LNCAP (cell line): ENCODE results near the gene CCDC187.

Experiments
- TF ChIP-seq, protein P1 (sequence below): fragments of 450-650 bp; IDR thresholded peaks from 2 replicates; pipeline ENCODE4 v1.5.1; 2017; ENCODE audit warnings: mild to moderate bottlenecking

Gene CCDC187

DNA sequence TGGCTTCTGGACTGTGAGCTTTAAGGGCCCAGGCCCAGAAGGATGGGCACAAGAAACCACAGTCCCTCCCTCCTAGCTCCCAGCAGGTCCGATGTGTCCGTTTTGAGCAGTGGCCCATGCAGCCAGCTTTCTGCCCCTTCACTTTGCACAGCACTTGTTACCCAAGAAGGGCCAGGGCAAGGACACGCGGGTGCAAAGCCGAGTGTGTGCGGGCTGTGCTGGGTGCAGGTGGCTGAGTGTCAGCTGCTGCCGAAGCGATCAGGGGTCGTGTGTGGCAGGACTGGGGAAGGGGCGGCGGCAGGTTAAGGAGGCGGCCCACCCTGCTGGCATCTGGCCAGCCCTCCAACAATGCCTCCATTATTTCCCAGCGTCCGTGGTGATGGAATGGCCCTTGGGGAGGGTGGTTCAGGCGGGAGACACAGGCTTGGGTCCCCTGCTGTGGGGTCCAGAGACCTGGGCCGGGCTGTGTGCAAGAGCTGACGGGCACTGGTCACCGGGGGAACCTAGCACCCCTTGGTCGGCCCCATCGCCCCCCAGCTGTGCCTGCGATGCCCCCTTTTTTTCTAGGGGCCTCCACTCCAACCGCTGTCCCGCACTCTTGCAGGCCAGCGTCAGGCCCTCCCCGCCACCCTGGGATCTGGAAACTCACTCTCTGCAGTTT lies 99.6 kb downstream of the CCDC187 start:
- TF ChIP-seq, protein P1, sequence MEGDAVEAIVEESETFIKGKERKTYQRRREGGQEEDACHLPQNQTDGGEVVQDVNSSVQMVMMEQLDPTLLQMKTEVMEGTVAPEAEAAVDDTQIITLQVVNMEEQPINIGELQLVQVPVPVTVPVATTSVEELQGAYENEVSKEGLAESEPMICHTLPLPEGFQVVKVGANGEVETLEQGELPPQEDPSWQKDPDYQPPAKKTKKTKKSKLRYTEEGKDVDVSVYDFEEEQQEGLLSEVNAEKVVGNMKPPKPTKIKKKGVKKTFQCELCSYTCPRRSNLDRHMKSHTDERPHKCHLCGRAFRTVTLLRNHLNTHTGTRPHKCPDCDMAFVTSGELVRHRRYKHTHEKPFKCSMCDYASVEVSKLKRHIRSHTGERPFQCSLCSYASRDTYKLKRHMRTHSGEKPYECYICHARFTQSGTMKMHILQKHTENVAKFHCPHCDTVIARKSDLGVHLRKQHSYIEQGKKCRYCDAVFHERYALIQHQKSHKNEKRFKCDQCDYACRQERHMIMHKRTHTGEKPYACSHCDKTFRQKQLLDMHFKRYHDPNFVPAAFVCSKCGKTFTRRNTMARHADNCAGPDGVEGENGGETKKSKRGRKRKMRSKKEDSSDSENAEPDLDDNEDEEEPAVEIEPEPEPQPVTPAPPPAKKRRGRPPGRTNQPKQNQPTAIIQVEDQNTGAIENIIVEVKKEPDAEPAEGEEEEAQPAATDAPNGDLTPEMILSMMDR, result no peak

DNA sequence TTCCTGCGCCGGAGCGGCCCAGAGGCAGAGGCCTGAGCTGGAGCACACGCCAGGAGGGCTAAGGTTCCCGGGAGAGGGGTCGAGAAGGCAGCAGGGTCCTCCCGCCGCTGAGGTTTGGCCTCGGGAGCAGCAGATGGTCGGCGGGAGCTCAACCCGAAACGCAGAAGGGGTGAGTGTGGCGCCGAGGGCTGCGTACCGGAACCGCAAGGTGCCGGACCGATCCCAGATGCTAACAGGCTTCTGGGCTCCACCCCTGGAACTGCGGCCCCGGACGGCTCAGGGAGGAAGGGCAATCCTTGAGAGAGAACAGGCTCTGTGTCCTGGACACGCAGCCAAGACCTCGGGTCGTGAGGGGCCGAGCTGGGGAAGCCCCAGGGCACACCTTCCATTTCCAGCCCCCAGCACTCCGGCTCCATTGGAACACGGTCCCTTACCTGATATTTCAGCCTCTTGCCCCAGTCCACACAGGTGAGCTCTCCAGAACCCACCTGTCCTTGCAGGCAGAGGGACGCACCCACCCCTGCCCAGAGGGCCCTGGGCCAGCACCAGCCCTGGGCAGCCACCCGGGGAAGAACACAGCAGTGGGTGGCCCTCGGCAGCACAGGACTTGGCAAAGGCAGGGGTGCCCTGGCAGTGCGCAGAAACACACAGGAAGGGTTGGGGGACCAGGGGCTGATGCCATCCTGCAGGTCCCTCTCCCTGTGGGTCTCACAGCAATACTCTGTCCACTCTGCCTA lies 100.3 kb downstream of the CCDC187 start:
- TF ChIP-seq, protein P1, result no peak

DNA sequence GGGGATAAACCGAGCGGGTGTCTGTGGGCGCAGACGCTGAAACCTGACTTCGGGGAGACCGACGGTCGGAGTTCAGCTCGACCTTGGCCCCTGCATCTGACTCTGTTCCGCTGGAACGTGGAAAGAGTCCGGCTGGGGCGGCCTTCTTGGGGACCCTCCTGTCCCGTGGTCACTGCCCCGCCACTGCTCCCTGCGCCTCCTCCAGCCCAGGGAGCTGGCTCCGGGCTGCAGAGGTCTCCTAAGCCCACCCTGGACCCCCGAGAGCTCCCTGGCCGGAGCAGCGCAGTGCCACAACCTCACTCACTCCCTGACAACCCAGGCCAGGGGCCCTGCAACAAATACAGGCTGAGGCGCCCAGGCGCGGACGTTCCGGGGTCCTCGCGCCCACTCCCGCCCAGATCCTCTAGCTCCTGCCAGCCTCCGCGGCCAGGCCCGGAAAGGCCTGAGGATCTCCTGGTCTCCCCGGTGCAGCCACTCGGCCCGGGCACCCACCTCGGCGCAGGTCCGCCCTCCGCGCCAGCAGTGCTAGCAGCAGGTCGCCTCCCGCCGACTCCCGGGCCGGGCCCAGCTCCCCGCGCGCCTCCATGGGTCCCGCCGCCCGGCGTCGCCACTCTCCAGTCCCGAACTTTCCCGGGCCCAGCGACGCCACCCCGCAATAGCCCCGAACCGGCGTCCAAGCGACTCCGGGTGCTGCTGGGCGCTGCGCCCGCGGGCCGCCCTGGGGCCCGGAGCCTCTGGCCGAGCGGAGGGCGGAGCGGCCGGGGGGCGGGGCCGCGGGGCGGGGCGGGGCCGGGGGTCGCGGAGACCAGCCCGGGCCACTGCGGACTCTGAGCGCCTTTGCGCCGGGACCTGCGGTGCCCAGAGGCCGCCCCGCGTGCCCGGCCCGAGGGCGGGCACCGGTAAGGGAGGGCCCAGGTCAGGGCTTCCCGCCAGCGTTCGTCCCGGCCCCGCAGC lies 101.2 kb downstream of the CCDC187 start:
- TF ChIP-seq, protein P1, result no peak

DNA sequence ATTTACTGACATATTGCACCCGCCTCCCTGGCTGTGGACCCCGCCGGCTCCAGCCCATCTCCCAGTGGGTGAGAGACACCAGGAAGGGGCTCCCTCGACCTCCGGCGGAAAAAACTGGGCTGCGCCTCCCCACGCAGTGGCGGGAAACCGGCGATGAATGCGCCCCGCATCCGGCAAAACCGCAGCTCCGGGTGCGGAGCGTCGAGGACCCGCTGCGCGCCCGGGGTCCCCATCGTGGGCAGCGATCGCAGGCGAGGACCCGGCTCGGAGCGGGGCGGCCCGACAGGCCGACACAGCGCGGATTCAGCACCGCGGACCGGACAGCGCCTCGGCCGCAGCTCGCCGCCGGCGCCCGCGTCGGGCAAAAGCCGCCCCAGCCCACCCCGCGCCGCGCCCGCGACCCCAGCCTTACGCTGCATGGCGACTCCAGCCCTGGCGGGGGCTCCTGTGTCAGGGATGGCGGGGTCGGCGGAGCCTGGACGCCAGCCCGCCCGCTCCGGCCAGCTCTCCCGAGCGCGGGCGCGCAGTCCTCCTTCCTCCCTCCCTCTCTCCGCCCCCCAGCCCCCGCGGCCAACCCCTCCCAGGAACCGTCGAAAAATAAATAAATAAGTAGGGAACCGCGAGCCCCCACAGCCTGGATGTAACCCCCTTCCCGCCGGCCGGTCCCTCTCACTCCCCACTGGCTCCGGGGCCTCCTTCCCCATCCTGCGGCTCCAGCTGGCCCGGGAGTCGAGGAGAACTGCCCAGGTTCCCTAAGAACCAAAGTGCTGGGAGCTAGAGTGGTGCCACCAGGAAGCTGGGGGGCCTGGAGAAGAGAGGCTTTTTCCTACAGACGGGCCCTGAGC lies 102.1 kb downstream of the CCDC187 start:
- TF ChIP-seq, protein P1, result no peak

DNA sequence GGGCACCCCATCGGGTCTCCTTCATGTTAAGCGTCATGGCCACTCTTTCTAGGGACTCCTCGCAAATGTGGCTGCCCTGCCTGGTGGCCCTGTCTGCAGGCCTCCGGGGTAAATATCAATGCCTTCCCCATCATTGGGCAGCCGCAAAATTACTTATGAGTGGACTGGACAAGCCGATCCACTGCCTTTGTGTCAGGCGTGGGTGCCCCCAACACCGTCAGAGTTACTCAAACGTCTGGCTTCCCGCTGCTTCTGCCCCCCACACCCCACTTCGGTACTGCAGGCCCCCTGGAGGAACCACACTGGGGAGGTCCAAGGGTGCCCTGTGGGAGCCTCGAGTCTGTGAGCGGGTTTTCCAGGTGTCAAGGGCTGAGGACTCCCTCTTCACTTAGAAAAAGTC lies 102.7 kb downstream of the CCDC187 start:
- TF ChIP-seq, protein P1, result no peak

DNA sequence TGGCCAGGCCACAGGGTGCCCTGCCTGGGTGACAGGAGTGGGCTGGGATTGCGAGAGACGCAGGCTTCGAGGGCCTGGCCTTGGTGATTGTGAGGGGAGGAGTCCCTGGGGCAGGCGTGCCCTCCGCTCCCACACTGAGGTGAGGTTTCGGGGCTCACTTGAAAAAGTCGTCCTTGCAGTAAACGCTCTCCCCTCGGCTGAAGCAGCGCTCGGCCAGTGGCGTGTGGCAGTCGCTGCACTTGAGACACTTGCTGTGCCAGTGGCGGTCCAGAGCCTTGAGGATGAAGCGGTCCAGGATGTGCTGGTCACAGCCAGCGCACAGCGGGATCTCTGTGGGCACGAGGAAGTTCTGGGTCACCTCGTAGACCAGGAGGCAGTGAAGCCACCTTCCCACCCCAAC lies 103.5 kb downstream of the CCDC187 start:
- TF ChIP-seq, protein P1, result no peak
